Measurements from ENCODE around the gene ZFAND3.

The ZFAND3 gene

GRCh38 chr6:38141085-38141484 is 321.6 kb downstream of the ZFAND3 start:
- no peak for DNase-seq

GRCh38 chr6:38141716-38142115 is 322.2 kb downstream of the ZFAND3 start:
- DNase-seq = no peak

- no peak for DNase-seq
Measured at GRCh38 chr6:38142178-38142902, 322.8 kb downstream of the ZFAND3 start.

GRCh38 chr6:38143191-38144150 is 323.9 kb downstream of the ZFAND3 start:
- no peak for DNase-seq

- DNase-seq = no peak
Measured at GRCh38 chr6:38144365-38144945, 324.9 kb downstream of the ZFAND3 start.

- DNase-seq = no peak
Measured at GRCh38 chr6:38146021-38146733, 326.6 kb downstream of the ZFAND3 start.

- DNase-seq = no peak
Measured at GRCh38 chr6:38146734-38147027, 327.2 kb downstream of the ZFAND3 start.

GRCh38 chr6:38148606-38149005 is 329.1 kb downstream of the ZFAND3 start:
- no peak for DNase-seq

- DNase-seq = no peak
Measured at GRCh38 chr6:38149531-38149930, 330.0 kb downstream of the ZFAND3 start.

GRCh38 chr6:38150021-38150420 is 330.5 kb downstream of the ZFAND3 start:
- no peak for DNase-seq

GRCh38 chr6:38150681-38151296 is 331.3 kb downstream of the ZFAND3 start:
- no peak for DNase-seq

- DNase-seq = no peak
Measured at GRCh38 chr6:38151580-38152500, 332.3 kb downstream of the ZFAND3 start.

GRCh38 chr6:38152620-38153019 is 333.1 kb downstream of the ZFAND3 start:
- DNase-seq = no peak

GRCh38 chr6:38153076-38153797 is 333.7 kb downstream of the ZFAND3 start:
- DNase-seq = no peak

GRCh38 chr6:38153798-38154345 is 334.3 kb downstream of the ZFAND3 start:
- no peak for DNase-seq

- no peak for DNase-seq
Measured at GRCh38 chr6:38154731-38155130, 335.2 kb downstream of the ZFAND3 start.

- no peak for DNase-seq
Measured at GRCh38 chr6:38155144-38155543, 335.6 kb downstream of the ZFAND3 start.

GRCh38 chr6:38155621-38156204 is 336.2 kb downstream of the ZFAND3 start:
- no peak for DNase-seq

GRCh38 chr6:38156818-38157565 is 337.5 kb downstream of the ZFAND3 start:
- DNase-seq = no peak
